ENCODE data around the gene ESPNL. TPM values are rescaled to one million over a fixed set of nuclear protein-coding genes. Genes with fewer than 3 reads are reported as not detected.

Gene ESPNL
- total and polyA plus RNA-seq, 2 of the 4 experiments (the other 2 are of a cell fraction): 2.0 TPM

DNA sequence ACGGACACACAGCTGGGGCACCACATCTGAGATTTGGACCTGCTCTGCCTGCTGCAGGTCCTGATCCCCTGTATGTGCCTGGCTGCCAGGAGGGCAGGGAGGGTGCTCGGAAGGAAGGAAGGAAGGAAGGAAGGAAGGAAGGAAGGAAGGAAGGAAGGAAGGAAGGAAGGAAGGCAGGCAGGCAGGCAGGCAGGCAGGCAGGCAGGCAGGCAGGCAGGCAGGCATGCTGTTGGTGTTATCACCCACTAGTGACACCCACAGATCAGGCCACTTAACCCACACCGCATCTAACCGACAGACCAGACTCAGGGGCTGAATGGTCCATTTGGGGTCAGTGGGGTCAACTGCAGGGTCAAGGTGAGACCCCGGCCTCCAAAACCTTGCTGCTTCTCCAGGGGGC lies 44.1 kb downstream of the ESPNL start:
- TF ChIP-seq RAD21 (IDR thresholded peaks at IDR 0.05; ENCODE audit: low read length) (no peak), POLR2A (IDR thresholded peaks at IDR 0.05; ENCODE audit: low read depth, low read length) (no peak), MXI1 (IDR thresholded peaks at IDR 0.05; ENCODE audit: borderline replicate concordance, low read depth, low read length) (no peak), RCOR1 (IDR thresholded peaks at IDR 0.05; ENCODE audit: insufficient replicate concordance, low read length) (no peak), CHD1 (IDR thresholded peaks at IDR 0.05; ENCODE audit: low read depth, low read length) (no peak)
- TF ChIP-seq, protein P1, sequence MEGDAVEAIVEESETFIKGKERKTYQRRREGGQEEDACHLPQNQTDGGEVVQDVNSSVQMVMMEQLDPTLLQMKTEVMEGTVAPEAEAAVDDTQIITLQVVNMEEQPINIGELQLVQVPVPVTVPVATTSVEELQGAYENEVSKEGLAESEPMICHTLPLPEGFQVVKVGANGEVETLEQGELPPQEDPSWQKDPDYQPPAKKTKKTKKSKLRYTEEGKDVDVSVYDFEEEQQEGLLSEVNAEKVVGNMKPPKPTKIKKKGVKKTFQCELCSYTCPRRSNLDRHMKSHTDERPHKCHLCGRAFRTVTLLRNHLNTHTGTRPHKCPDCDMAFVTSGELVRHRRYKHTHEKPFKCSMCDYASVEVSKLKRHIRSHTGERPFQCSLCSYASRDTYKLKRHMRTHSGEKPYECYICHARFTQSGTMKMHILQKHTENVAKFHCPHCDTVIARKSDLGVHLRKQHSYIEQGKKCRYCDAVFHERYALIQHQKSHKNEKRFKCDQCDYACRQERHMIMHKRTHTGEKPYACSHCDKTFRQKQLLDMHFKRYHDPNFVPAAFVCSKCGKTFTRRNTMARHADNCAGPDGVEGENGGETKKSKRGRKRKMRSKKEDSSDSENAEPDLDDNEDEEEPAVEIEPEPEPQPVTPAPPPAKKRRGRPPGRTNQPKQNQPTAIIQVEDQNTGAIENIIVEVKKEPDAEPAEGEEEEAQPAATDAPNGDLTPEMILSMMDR (conservative IDR thresholded peaks at IDR 0.05; ENCODE audit: low read depth, low read length): no peak
- Histone ChIP-seq H3K27ac (ENCODE audit: insufficient read depth, low read length) (peak overlapping the region; percentile 80), H4K5ac (ENCODE audit: low read depth, low read length) (peak overlapping the region; percentile 82; the same call in 1 of the 2 replicates), H3K9ac (ENCODE audit: low read depth, low read length) (no peak overlapping the region), H2BK20ac (ENCODE audit: low read depth, low read length) (peak overlapping the region; percentile 99), H3K56ac (ENCODE audit: extremely low read depth, insufficient read depth, low read length) (peak overlapping the region; percentile 72), H4K91ac (ENCODE audit: insufficient read depth, low read depth, low read length) (peak overlapping the region; percentile 98), H2AFZ (replicated peaks; ENCODE audit: low read length, poor library complexity) (peak overlapping the region; percentile 51), H3K18ac (ENCODE audit: low read depth, low read length) (peak overlapping the region; percentile 78), H3K79me1 (ENCODE audit: low read depth in 1 of 2, low read length in 2 of 2) (no peaks in the 10 kb centered on the region), H3K27me3 (ENCODE audit: control insufficient read depth, insufficient read depth, low read length) (no peaks in the 10 kb centered on the region), H2BK15ac (ENCODE audit: low read depth, low read length) (peak overlapping the region; percentile 42; the same call in 1 of the 3 replicates), H3K9me1 (ENCODE audit: insufficient read depth, low read length) (0 out of 2 replicates have a peak, but pooled peaks cover 10% of the 10 kb centered on the region), H2AK5ac (ENCODE audit: low read depth, low read length) (peak overlapping the region; percentile 99), H3K14ac (replicated peaks; ENCODE audit: low read depth, low read length) (peak overlapping the region; percentile 92), H3K4ac (ENCODE audit: low read depth, low read length) (peak overlapping the region; percentile 98), H4K20me1 (ENCODE audit: insufficient read depth, low read length) (no peaks in the 10 kb centered on the region), H3K4me2 (ENCODE audit: low read depth, low read length) (no peak overlapping the region), H3K4me3 (ENCODE audit: insufficient read depth, low read depth, low read length) (no peak overlapping the region), H3K4me1 (ENCODE audit: control insufficient read depth, insufficient read depth, low read length) (peaks cover 17% of the 10 kb centered on the region), H2AK9ac (replicated peaks; ENCODE audit: low read depth, low read length, poor library complexity) (peak overlapping the region; percentile 17), H4K8ac (ENCODE audit: low read depth in 2 of 2, low read length in 2 of 2) (peak overlapping the region; percentile 83 to 85), H3K9me3 (ENCODE audit: control insufficient read depth, insufficient read depth, low read length) (no peaks in the 10 kb centered on the region), H3K36me3 (ENCODE audit: control insufficient read depth, insufficient read depth, low read length) (no peaks in the 10 kb centered on the region), H2BK120ac (ENCODE audit: low read depth, low read length) (peak overlapping the region; percentile 95), H2BK5ac (ENCODE audit: low read depth, low read length, poor library complexity, severe bottlenecking) (peak overlapping the region; percentile 83), H3K23ac (ENCODE audit: low read depth, low read length) (peak overlapping the region; percentile 94)
- POLR2A ChIA-PET (ENCODE audit: unreplicated experiment): no interaction called here
- CTCF ChIA-PET: no interaction called here
- DNase-seq: no peak
- intact Hi-C loops (cut with micrococcal nuclease): no loop called here
- no CpG with 5 or more reads among the region's 5 CpGs for WGBS, 2 experiments (ENCODE audit: extremely low coverage in 2 of 2, insufficient read length in 1 of 2)
- no TSS peak for BruUV-seq (replicated peaks)
- in situ Hi-C loops (cut with MboI; ENCODE audit: low sequenced_read_pairs): no loop called here
- 0 out of 2 replicates have a peak, but pooled peaks have one; percentile 7 for ATAC-seq (ENCODE audit: low read depth)
- dilution Hi-C loops (cut with HindIII; ENCODE audit: low sequenced_read_pairs, unreplicated experiment): no loop called here

Data from IMR-90 (cell line).